T1000 (cell line): ENCODE measurements around the gene ABL2.
"Not testable (repeated sequence)": the region's sequence is repeated elsewhere in the genome, so short reads cannot be mapped to it uniquely, and the experiment has no call there.

Experiments used
- DNase-seq: peaks from one replicate; lab custom pipeline; 2025; ENCODE audit warnings: mixed read lengths; lab: John Stamatoyannopoulos, UW

Gene ABL2

DNA sequence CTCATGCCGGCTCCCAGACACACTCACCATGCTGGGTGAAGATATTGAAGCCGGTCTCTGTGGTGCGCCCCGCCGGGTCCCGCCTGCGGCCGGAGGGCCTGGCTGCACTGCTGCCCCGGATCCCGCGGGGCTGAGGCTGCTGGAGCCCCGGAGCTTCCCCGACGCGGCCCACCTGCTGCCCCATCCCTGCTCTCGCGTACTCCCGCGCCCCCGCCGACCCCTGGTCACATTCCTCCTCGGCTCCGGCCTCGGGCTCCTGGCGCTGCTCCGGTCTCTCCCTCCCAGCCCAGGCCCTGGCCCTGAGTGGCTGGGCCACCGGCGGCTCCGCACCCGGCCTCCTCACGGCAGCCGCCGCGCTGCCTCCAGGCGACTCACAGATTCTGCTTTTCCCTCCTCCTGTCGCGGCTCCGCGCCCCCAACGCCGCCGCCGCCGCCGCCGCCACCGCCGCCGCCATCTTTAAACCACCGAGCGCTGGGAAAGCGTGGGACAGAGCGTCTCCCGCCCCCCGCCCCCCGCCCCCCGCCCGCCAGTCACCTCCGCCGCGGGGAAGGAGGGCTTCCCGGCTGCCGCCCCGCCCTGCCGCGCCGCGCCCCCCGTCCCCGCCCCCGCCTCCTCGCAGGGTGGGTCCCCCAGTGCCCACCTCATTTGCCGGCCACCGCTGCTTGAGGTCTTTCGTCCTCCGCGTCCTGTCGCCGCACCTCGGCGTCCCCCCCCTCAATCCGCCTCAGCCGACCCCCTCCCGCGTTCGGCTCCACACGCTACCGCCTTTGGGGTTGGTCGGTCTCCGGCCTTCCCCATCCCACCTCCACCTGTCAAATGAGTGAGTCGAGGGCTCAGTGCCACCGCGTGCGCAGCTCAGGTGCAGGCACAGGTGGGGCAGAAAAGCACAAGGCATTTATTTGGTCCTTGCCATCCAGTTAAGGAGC is at the start of gene ABL2:
Gene ABL2 (minus strand): TSS at position 464 of the 927 bp plus-strand sequence. CDS start 280 bp downstream, at position 184.
- no peak for DNase-seq

- DNase-seq: no peak
Observed at GRCh38 chr1:179278920-179279319, 49.4 kb upstream of the ABL2 start.

- not testable (repeated sequence) for DNase-seq
Observed at GRCh38 chr1:179274424-179274823, 44.9 kb upstream of the ABL2 start.

DNA sequence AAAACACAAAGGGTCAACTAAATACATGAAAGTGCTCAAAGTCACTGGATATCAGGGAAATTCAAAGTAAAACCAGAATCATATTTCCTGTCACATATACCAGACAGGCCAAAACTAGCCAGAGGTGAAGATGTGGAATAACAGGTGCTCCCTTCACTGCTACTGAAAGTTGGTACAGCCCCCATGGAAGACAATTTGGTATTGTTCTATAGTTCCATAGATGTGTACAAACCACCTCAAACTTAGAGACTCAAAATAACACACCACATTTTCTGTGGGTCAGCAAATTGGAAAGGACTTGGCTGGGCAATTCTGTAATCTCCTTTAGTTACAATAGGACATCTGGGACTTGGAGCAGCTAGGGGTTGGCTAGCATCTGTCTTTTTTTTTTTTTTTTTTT is 39.6 kb upstream of the ABL2 start:
- DNase-seq: no peak

DNA sequence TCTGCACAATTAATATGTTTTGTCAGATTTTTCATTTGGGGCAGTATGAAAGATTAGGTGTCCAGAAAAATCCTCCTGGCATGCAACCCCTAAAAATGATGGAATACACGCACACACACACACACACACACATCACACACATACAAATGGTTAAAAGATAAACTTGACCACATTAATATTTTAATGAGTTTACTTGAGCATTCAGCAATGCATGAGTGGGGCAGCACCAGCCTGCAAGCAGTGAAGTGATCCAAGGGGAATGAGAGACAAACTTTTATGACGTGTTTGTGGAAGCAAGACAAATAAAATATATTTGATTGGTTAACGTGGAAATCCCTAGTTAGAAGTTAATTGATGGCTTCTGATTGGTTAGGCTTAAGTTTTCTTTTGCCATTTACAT is 35.0 kb upstream of the ABL2 start:
- DNase-seq: no peak

- DNase-seq: no peak
Observed at GRCh38 chr1:179263121-179263520, 33.6 kb upstream of the ABL2 start.

DNA sequence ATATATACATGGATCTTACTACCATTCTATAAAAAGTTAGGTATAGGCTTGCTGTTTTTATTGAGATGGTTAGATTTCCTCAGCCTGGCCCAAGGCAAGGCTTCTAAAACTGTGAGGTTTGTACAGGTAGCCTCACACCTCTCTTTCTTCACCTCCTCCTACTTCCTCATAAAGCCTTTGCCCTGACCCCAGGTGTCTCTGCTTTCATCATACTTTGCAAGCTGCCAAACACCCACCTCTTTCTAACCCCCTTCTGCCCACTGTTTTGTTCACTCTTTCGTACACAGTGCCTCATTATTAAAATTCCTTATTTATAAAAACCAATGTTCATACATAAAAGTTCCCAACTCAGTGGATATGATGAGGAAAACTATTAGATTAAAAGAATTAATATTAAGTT is 32.7 kb upstream of the ABL2 start:
- DNase-seq: no peak

DNA sequence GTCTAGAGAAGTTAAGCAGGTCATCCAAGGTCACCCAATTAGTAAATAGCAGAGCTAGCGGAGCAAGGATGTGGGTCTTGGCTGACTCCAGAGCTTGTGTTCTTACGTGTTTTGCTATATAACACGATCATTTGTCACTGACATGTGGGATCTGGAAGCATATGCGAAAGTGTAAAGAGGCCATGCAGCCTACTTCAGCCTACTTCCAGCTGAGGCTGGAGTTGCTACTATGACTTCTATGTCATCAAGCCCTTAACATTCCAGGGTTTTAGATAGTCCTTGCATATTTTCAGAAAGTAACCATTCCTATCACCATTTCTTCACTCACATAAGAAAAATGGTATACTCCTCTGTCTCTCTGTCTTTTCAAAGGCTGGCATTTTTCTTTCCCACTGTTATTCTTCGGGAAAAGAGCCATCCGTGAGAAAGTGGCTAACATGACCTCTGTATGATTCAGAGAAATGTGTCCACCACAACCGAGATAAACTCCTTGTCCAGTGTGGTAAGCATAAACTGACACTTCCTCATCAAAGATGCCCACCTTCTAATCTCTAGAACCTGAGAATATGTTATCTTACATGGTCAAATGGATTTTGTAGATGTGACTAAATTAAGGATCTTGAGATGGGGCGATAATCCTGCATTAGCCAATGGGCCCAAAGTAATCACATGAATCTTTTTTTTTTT is 24.0 kb upstream of the ABL2 start:
- DNase-seq: no peak

DNA sequence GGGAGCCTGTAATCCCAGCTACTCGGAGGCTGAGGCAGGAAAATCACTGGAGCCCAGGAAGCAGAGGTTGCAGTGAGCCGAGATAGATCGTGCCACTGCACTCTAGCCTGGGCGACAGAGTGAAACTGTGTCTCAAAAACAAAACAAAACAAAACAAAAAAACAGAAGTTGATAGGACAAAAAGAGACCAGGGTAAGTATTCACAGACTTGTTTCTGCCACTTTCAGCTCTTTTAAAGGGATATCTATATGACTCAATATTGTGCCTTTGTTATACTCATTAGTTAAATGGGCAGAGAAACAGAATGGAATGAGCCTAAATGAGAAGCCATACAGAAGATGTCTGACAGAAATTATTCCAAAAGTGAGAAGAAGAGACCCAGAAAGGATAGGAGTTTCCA is 23.1 kb upstream of the ABL2 start:
- DNase-seq: no peak

- DNase-seq: no peak
Observed at GRCh38 chr1:179251675-179252074, 22.2 kb upstream of the ABL2 start.

- no peak for DNase-seq
Observed at GRCh38 chr1:179247923-179248322, 18.4 kb upstream of the ABL2 start.

- DNase-seq: not testable (repeated sequence)
Observed at GRCh38 chr1:179245426-179245825, 15.9 kb upstream of the ABL2 start.

GRCh38 chr1:179241530-179242097 is 12.1 kb upstream of the ABL2 start:
- no peak for DNase-seq

- no peak for DNase-seq
Observed at GRCh38 chr1:179237222-179237621, 7.7 kb upstream of the ABL2 start.

- DNase-seq: no peak
Observed at GRCh38 chr1:179234863-179235262, 5.4 kb upstream of the ABL2 start.

DNA sequence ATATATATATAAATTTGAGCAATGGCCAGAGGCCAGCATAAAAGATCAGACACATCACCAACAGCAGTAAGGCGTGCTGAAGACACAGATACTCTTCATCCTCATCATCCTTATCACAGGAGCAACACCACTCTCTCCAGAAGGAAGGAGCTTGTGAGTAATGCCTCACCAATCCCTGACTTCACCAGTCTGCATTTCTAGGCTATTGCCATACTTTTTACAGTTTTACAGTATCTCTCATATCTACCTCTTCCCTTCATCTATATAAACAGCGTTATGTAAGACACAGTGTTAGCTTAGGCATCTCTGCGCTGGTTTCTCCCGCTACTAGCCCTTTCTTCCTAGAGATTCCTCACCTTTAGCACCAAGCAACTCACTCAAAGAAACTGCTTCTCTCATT is 2.4 kb upstream of the ABL2 start:
- DNase-seq: no peak

DNA sequence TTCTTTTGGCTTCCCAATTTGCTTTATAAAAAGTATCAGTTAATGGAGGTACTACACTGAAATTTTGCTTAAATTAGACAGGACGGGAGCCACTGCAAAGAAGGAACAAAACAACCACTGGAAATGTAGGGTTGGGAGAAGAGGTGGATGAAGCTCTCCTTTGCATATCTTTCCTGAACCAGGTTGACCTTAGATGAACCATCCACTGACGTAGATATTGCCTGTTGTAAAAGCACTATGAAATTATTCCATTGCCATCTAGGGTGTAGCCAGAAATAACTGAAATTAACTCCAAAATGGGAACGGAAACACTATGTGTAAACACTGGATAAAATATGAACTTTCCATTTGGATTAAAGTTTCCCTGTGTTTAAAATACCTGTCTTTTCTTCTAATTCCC is 1.2 kb upstream of the ABL2 start:
- no peak for DNase-seq

DNA sequence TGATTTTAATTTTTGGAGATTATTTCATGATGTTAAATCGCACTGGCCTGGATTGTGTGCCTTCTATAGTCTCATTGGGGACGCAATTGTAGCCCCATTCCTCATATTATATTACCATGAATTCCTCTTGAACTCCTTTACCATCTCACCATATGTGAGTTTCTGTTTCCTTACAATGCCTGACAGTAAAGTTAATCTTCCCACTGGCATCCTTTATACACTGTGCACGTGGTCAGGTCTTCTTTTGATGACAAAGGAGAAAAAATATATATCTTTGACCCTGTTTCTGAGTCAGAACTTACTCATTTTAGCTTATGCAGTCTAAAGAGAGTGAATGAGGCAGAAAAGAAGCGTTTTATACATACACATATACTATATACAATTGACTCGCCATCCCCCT is 774 bp upstream of the ABL2 start:
- no peak for DNase-seq

DNA sequence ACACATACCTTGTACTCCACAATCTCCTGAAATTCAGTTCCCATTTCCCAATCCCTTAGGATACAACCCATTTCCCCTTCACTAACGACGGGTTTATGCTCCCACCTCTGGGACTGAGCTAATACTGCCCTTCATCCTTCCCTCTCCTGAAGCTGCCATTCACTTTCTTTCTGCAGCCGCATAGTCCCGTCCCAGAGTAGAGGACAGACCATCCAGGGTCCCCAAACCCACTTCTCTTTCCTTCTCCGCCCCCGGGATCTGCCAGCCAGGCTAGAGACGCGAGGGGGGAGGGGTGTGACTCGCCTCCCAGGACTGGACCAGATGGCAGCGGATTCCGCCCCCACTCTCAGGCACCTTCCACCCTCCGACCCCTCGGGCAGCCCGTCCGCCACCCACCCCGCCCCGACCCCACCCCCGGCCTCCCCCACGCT is 679 bp downstream of the ABL2 start:
- DNase-seq: no peak

DNA sequence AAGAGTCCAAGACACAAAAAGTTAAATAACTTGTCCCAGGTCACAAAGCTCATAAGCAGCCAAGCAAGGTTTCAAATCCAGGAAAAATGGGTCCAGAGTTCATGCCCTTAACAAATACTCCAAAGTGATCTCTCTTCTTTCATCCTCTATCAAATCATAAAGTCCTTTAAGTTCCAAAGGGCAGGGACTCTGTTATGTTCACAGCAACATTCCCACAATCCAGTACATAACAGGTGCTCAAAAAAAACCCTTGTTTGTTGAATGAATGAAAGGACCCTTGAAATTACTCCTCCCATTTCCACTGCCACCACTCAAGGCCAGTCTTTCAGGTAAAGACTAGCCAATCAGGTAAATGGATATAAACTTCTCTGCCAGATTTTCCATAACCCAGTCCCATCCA is 2.7 kb downstream of the ABL2 start:
- no peak for DNase-seq

DNA sequence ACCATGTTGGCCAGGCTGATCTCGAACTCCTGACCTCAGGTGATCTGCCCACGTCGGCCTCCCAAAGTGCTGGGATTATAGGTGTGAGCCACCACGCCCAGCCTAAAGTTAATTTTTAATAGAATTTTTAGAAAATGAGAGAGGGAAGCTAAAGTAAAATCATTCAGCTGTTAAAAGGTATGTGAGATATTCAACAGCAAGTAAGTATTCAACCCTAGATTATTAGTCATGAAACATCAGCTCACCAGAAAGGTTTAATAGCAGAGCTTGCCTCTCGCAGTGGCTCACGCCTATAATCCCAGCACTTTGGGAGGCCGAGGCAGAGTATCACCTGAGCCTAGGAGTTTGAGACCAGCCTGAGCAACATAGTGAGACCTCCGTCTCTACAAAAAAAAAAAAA is 5.0 kb downstream of the ABL2 start:
- DNase-seq: not testable (repeated sequence)

- DNase-seq: not testable (repeated sequence)
Observed at GRCh38 chr1:179221121-179221520, 8.4 kb downstream of the ABL2 start.

DNA sequence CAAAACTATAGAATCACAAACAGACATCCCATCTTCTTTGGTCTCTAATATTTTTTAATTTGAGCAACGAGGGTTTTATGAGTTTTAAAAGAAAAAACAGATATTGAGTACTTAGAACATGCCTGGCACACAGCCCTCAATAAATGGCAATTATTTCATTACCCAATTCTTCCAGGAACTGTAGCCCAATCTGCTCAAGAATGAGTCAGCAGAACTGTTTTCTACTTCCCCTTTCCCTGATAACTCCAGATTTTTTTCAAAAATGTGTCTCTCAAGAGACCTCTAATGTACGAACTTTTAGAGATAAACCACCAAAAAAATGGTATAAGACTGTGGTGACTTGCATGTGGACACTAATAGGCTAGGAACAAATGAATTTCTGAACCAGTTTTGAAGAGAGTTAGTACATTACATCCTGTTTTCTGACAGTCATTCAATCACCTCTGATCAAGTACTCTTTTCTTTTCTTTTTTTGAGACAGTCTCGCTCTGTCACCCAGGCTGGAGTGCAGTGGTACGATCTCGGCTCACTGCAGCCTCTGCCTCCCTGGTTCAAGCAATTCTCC is 11.5 kb downstream of the ABL2 start:
- DNase-seq: no peak
